Activated CD8-positive, alpha-beta memory T cell treated with anti-CD3 and anti-CD28 coated beads, Interleukin-2, amount 50 U/mL, for 1 hour (primary cell): Measurements from ENCODE around the gene RAB1B.

ENCODE experiments used
- DNase-seq: peaks from one replicate; pipeline ENCODE4 v3.0.0-alpha.2; 2020; ENCODE audit errors: extremely low read depth

RAB1B gene

DNA sequence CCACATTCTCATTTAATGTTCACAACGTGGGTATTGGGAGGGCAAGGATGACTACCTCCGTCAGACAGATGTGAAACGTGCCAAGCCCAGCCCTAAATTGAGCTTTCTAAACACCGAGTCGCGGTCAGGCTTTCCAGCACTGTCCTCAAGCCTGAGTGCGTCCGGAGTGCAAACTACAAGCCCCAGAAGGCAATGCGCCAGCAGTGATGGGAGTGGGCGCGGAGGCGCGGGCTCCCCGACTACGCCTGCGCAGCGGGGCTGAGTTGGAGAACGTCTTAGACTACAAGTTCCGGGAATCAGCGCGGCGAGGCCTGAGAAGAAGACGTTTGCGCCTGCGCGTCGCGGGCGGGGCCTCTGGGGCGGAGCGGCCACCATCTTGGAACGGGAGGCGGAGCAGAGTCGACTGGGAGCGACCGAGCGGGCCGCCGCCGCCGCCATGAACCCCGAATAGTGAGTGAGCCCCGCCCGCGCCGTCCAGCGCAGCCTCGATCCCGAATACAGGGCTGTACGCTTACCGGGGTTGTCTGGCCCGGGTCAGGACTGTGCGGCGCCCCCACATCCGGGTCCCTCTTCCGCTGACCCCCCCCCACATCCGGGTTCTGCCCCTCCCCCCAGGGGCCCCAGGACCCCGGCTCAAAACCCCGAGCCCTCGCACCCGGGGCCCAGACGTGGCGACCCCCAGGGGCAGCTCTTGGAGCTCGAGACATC, at the start of gene RAB1B:
TSS of gene RAB1B (plus strand) at position 396 of the 708 bp plus-strand sequence. CDS start at position 437, 41 bp downstream.
- peak; percentile 99 for DNase-seq

DNA sequence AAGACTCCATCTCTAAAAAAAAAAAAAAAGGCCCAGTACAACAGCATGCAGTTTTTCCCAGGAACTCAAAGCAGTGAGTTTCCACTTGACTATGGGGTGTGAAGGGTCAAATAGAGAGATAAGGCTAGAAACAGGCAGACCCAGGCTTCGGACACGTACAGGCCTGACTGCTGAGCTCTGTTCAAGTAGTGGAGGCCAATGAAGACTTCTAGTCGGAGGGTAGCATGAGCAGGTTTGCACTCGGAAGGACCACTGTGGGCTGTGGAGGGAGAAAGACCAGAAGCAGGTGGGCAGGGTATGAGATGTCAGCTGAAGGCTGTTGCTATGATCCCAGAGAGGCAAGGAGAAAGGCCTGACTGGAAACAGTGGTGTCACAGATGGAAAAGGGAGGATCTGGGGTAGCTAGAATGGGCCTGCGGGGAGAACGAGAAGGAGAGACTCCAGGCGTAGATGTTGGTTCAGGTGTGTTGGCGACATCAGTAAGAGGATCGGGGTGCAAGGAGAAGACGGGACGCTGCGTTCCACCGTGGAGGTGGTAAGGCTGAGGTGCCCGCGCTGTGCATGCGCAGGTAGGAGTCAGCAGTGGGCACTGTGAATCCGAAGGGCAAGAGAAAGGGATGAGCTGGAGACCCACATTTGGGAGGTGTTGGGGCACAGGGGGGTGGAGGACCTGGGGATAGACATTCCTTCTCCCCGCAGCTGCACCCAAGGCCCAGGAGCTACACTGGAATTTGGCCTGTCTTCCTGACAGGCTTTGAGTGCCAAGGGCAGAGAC, 49.4 kb upstream of the RAB1B start:
- no peak for DNase-seq

DNA sequence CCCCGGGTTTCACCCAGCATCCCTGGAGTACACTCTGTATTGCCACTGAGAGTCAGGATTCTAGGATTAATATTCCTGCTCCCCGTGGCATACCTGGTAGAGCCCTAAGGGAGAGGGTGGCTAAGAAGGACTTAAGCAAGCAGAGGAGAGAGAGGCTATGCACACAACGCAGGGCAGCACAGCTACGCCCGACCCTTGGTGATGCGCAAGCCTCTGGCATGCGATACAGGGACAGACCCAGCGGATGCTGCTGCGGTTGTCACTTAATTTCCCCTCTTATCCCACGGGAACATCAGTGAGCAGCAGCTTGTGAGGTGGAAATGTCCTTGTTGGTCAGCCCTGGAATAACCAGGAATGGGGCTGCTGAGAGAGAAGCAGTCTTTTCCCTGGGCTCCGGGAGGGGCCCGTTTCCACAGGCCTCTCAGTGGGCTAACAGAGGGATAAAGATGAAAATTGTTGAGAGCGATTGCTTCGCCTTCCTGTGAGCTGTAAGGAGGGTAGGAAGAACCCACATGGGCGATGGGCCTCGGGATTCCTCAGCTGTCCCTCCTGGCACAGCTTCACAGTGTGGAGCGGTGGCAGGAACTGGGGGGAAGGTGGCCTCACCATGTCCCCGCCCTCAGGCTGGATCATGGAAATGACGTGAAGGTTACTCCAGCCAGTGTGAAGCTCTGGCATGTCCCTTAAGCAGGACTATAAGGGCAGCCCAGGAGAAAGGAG, 48.4 kb upstream of the RAB1B start:
- no peak for DNase-seq

DNA sequence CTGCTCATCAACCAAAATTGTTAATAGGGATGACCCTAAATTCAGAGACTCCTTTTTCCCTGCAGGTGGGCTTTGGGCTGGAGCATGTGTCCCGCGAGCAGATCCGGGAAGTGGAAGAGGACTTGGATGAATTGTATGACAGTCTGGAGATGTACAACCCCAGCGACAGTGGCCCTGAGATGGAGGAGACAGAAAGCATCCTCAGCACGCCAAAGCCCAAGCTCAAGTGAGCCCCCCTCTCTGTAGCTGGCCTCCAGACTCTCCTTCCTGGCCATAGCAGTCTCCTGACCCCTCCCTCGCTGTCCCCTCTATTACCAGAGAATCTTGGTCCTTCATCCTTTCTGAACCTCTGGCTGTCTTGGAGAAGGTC, 47.9 kb upstream of the RAB1B start:
- DNase-seq = no peak

- DNase-seq = no peak
These were observed 47.4 kb upstream of the RAB1B start for GRCh38 chr11:66221012-66221411.

GRCh38 chr11:66221726-66222236, 46.7 kb upstream of the RAB1B start:
- DNase-seq = no peak

DNA sequence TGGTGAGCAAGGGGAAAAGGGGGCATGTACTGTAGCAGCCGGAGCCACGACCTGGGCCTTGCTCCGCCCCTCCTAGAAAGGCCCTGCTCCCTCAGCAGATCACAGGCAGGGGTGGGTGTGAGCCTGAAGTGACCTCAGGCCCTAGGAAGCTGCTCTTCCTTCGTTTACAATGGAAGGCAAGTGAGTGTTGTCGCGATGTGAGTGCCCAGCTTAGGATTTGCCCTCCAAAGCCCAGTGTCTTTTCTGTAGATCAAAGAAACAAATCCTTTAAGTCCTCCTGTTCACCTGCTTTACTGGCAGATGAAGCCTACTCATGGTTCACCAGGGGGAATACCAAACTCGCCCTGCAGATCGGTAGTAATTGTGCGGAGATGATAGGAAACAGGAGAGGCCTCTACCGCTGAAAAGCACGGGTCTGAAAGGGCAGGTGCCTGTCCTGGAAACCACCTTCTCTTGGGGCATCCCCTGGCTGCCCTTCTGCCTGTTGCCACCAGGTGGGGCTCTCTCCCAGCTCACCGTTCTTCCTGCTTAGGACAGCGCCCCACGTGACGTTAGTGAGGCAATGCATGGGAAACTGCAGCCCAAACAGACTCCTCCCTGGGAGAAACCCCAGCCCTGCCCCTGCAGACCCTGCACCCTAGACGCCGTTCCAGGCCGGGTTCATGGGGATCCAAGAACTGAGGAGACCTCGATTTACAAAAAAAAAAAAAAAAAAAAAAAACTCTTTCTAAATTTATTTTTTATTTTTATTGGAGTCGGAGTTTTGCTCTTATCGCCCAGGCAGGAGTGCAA, 45.9 kb upstream of the RAB1B start:
- peak; percentile 86 for DNase-seq

DNA sequence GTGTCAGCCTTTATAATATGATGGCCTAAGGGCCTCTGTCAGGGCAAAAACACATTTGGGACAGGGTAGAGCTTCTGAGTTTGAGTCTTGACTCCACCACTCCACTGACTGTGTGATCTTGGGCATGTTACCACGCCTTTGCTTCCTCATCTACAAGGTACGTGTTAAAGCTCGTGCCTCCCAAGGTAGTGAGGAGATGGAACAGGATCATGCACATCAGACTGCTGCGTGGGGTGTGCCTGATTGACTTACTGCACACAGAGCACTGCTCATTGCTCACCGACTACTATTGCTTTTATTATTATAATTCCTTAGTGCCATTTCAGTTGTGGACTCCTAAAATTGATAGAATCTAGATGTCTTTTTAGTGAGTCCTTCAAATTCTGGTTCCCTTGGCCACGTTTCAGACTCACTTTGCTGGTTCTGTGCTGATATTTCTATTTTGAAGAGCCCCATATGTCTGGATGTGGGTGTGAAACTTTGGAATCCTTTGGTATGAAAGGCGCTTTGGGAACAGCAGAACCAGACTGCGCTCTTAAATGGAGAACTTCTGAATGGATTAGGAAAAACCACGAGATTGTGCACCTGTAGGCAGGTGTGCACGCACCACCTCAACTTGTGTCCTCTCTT, 44.1 kb upstream of the RAB1B start:
- DNase-seq = no peak

- no peak for DNase-seq
These were observed 43.4 kb upstream of the RAB1B start for GRCh38 chr11:66225066-66225465.

GRCh38 chr11:66226101-66226500, 42.3 kb upstream of the RAB1B start:
- no peak for DNase-seq

GRCh38 chr11:66227700-66228099, 40.7 kb upstream of the RAB1B start:
- no peak for DNase-seq

DNA sequence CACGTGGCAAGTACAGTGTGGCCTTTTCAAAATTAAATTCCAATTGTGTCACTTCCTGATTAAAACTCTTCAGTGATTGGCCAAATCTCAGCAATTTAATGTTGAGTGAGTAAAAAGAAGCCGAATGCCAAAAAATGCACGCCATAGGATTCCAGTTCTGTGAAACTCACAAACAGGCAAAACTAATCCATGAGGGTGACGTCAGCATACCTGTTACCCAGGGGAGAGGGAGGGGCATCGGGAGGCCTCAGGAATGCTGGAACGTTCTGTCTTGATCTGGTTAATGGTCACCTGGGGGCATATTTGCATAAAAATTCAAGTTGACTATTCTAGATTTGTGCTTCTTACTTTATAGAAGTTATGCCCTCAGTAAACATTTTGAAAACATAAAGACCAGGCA, 39.9 kb upstream of the RAB1B start:
- no peak for DNase-seq

- no peak for DNase-seq
These were observed 38.3 kb upstream of the RAB1B start for GRCh38 chr11:66230156-66230555.

DNA sequence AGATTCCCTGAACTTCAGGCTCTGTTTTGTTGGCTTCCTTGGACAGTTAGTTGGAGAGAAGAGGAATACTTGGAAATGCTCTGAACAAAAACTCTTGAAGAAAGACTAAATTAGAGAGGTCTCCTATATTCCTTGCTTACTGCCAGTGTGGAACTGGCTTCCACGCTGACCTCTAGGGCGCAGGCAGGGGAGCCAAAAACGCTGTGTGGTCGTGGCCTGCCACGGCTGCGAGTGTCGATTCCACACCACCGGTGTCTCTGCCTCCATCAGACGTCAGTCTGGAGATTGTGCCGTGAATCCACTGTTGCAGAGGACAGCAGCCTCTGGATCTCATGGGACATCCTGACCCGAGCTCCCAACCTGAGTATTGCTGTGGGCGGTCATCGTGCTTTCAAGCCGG, 37.5 kb upstream of the RAB1B start:
- DNase-seq = no peak

- DNase-seq = no peak
These were observed 36.9 kb upstream of the RAB1B start for GRCh38 chr11:66231561-66231960.

DNA sequence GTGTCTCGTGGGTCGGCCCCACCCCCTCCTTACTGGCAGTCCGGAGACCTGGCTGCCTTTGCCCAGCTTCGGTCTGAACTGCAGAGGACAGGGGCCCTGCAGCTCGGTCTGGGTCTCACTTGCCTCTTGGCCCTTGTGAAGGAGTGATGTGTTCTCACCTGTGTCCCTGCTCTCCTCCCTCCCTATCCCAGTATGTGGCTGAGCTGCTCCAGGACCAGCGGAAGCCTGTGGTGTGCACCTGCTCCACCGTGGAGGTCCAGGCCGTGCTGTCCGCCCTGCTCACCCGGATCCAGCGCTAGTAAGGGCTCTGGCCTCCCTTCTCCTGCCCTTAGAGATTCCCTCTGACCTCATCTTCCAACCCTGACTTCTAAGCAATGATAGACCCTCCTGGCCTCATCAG, 35.7 kb upstream of the RAB1B start:
- DNase-seq = no peak

- DNase-seq = no peak
These were observed 35.1 kb upstream of the RAB1B start for GRCh38 chr11:66233301-66233700.

- no peak for DNase-seq
These were observed 33.3 kb upstream of the RAB1B start for GRCh38 chr11:66235141-66235540.

DNA sequence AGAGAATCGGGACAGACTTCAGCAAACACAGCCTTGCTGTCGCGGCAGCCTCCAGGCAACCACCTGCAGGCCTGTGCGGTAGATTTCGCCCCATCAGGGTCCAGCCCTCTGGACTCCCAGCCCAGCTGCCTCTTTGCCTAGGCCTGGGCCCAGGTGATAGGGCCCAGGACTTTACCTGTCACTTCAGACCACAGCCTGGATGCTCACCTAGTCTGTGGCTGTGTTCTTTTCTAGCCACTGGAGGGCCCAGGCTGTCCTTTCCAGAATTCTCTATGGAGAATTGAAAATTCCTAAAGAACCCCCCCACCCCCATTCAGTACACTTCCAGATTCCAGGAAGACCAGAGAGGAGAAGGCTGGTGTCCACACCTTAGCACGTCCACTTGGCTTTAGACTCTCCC, 30.6 kb upstream of the RAB1B start:
- no peak for DNase-seq

GRCh38 chr11:66238786-66239413, 29.5 kb upstream of the RAB1B start:
- no peak for DNase-seq

GRCh38 chr11:66239511-66239910, 28.9 kb upstream of the RAB1B start:
- DNase-seq = no peak
